HG03039 (cell line): ENCODE data around the gene MCOLN3.
"Not testable (repeated sequence)": the region's sequence is repeated elsewhere in the genome, so short reads cannot be mapped to it uniquely, and the experiment has no call there.

Experiments used
- ATAC-seq: cut with Tn5 transposase; IDR thresholded peaks from one replicate; pipeline ENCODE4 v1.9.1; 2021; ENCODE audit warnings: mild to moderate bottlenecking, moderate library complexity; ENCODE audit not compliant: unreplicated experiment

The MCOLN3 gene

GRCh38 chr1:84995484-84996334 lies 52.6 kb downstream of the MCOLN3 start:
- ATAC-seq, result peak; percentile 35

- peak; percentile 40 for ATAC-seq
Observed at GRCh38 chr1:84991097-84991920, 57.0 kb downstream of the MCOLN3 start.

GRCh38 chr1:84988588-84988987 lies 59.7 kb downstream of the MCOLN3 start:
- ATAC-seq, result peak; percentile 70

- not testable (repeated sequence) for ATAC-seq
Observed at GRCh38 chr1:84986561-84986960, 61.7 kb downstream of the MCOLN3 start.

DNA sequence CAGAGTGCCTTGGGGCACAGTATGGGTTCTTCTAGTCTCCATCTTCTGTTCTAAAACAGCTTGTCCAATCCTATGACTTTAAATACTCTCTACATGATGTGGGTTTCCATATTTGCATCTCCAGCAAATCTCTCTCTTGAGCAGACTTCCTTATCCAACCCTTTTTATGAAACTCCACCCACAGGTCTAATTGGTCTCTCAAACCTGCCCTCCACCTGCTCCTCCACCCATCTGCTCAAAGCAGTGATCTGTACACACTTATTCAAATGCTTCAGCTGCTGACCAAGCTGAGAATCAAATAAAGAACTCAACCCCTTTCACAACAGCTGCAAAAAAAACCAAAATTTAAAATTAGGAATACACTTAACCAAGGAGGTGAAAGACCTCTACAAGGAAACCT lies 62.9 kb downstream of the MCOLN3 start:
- ATAC-seq, result no peak

- no peak for ATAC-seq
Observed at GRCh38 chr1:84982395-84982794, 65.9 kb downstream of the MCOLN3 start.

- peak; percentile 30 for ATAC-seq
Observed at GRCh38 chr1:84975035-84975434, 73.3 kb downstream of the MCOLN3 start.

DNA sequence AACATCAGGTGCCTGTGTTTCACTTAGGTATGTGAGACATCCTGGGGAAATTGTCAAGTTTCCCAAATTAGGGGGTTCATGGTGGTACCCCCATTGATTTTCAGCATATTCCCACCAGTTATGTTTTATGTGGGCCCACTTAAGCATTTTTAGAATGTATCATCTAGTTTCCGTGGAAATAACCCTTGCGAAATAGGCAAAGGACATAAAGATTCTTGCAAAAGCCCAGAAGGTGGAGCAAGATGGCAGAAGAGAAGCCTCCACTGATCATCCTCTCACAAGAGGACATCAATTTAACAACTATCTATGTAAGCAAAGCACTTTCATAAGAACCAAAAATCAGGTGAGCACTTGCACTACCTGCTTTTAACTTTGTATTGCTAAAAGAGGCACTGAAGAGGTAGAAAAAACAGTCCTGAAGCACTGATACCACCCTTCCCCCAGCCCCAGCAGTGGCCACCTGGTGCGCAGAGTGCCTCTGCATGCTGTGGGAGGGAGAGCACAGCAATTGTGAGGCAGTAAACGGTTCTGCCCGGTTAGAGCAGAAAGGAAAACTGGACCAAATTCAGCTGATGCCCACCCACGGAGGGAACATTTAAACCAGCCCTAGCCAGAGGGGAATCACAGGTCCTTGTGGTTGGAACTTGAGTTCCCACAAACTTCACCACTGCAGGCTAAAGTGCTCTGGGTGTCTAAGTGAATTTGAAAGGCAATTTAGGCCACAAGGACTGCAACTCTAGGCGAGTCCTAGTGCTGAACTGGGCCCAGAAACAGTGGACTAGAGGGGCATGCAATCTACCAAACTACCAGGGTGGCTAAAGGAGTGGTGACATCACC lies 74.6 kb downstream of the MCOLN3 start:
- ATAC-seq, result peak; percentile 47

DNA sequence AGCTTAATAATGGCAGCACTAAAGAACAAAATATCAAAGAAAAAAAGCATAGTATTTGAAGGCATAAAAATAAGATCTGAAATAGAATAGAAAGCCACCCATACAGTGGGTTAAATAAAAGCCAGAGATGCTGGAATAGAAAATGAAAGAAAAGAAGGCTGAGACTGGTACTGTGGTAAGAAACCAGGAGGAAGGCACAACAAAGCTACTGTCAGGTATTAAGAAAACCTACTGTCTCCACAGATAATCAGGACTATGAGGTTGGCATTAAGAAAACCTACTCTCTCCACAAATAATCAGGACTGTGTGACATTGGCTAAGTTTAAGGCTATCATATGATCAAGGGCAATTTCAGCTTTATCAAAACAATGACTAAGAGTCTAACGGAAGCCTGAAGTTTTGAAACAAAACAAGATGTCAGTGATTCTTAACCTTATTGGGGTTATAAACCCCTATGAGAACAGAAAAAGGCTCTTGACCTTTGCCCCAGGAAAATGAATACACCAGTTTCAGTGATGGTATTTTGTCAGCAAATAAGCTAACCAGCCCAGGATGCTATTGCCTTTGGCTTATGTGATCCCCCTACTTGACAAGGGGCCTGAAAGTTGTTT lies 75.8 kb downstream of the MCOLN3 start:
- ATAC-seq, result no peak

DNA sequence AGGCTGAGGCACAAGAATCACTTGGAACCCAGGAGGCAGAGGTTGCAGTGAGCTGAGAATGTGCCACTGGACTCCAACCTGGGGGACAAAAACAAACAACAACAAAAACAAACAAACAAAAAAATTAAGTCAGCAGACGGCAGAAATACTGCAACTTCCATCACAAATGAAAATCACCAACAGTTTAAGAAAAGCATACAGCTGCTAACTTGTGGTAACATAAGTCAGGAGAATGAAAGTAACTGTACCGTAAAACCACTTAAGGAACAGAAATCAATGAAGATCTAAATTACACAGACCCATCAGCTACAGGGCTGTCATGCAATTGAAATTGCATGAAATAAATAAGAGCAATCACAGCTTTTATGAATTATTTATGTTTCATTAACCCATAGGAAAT lies 76.3 kb downstream of the MCOLN3 start:
- ATAC-seq, result no peak

- ATAC-seq, result peak; percentile 34
Observed at GRCh38 chr1:84969489-84970250, 78.6 kb downstream of the MCOLN3 start.

DNA sequence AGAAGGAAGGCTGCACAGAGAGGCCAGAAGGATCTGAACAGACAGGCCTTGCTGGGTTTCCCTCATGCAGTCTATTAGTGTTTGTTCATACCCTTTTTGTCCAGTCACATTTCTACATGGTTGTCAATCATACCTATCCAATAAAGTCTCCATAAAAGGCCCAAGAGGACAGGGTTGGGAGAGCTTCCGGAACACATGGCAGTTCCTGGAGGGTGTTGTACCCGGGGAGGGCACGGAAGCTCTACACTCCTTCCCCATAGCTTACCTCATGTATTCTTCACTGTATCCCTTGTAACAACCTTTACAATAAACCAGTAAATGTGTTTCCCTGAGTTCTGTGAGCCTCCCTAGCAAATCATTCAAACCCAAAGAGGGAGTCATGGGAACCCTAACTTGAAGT lies 79.4 kb downstream of the MCOLN3 start:
- no peak for ATAC-seq

DNA sequence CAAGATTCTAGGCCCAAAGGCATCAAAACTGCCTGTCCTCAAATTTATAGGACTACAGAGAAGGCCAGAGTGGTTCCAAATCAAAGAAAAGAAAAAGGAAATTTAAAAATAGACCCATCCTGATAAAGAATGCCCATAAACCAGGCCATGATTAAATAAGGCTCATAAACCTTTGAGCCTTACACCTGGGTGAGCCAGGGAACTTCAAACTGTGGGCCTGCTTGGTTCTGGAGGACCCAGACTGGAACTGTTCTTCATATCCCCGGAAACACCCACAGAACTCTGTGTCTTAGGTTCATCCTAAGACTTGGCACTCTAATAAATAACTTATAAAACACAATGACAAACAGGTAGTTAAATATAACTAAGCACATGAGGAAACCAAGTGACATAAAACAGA lies 80.2 kb downstream of the MCOLN3 start:
- ATAC-seq, result no peak
